Astrocyte of the hippocampus (primary cell): ENCODE measurements around the gene SETBP1.

Experiments used
- DNase-seq: peaks from one replicate; pipeline ENCODE4 v3.0.0; 2011; ENCODE audit warnings: low read depth, low spot score

The SETBP1 gene

DNA sequence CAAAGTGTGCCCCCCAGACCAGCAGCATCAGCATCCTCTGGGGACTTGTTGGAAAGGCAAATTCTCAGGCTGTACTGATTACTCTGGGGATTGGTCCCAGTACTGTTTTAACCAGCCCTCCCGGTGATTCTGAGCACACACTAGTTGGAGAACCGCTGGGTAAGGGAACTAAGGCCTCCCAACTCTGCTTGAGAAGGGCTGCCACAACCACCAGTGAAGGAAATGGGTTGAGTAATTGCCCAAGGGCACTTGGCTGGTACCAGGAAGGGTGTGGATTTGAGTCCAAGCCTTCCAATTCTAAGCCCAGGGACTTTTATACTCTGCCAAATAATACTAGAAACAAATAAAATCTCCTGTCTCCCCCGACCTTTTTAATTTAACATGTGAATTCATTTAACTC is 219.9 kb downstream of the SETBP1 start:
- no peak for DNase-seq

DNA sequence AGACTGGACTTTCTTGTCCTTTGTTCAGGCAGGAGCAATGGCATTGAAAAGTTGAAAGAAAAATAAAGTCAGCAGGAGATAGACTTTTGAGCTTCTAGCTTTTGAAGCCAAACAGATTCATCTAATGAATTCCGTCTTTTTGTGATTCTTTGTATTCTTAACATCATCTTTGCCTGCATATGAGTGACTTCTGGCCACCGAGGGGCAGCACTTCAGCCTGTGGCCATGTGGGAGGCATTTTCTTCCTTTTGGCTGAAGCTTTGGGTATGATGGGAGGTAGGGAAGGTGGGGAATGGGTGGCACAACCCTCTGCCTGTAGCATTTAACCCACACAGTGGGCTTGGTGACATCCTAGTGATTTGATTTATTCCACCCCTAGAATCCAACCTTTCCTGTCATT is 220.6 kb downstream of the SETBP1 start:
- no peak for DNase-seq

DNA sequence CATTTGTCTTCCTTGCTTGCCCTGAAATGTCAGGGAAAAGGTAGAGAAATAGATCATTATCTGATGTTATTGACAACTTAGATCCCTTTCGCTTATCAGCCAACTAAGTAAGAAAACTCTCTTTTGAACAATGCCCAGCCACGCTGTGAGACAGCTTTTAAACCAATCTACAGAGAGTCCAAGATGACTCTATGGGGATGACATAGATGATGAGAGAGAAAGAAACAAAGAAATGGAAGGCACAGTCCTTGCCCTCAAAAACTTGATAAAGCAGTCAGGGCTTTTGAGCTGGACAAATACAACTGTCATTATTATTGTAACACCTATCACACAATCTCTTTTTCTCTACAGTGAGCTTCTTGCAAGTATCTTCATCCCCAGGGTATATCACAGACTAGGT is 222.6 kb downstream of the SETBP1 start:
- no peak for DNase-seq

DNA sequence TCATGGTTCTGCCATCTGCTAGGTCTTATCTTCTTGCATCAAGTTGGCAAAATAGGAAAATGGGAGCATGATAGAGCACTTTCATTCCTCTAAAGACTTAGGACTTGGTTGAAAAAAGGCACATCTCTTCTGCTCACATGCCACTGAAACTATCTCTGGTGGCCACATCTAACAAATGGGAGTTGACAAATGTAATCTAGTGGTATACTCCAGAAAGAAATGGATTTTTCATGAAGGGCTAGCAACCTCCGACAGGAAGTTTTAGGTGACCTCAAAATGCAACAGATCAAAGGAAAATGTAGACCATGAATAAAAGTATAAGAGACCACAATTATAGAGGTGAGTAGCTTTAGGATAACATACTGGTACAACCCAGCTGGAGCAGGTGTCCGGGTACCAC is 224.1 kb downstream of the SETBP1 start:
- DNase-seq = no peak

DNA sequence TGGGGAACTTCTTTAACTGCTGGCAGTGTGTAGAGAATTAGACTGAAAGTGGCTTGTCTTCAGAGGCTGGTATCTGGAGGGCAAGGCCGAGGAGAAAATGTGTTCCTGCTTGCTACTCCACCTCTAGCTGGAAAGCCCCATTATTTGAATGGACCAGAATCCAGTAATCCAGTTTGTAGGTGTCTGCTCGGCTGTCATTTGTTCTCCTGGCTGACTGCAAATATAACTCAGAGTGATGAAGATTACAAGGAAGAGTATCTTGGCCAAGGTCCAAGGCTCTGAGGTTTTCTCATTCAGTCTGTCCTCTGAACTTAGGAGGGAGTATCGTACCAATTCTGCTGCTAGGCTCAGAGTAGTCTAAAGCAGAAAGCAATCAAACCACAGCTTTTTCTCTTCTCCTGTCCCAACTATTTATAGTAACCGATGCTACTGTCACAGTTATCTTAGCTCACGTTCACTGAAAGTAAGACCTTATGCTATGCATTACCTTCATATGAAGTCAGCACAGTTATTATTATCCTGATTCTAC is 228.6 kb downstream of the SETBP1 start:
- DNase-seq = no peak

DNA sequence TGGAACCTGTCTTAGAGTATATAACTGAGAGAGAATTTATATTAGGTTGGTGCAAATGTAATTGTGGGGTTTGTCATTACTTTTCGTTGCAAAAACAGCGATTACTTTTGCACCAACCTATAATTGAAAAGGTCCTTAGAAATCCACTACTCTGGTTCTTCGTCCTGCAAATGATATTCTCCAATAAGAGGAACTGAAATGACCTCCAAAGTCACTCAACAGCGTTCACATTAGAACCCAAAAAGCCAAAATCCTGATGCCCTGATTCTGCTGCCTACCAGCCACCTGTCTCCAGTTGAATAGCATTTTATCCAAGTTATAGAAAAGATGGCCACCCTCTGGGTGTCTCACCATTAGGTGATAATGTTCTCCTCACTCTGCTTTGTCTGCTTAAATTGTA is 230.6 kb downstream of the SETBP1 start:
- DNase-seq = no peak

DNA sequence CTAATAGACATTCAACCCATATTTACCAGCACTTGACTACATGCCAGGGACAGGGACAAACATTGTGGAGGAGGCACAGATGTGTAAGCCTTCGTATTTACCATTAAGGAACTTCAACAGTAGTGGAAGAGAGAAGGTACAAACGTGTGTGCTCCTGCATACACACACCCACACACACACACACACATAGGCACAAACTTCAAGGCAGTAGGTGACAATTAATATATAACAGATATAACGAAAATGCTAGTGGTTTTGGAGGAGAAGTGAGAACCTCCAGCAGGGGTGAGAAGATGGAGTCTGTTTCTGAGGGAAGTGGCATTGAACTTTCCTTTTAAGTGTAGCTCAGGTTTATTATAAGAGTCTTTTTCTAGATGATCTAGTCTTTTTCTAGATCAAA is 231.1 kb downstream of the SETBP1 start:
- DNase-seq = no peak

DNA sequence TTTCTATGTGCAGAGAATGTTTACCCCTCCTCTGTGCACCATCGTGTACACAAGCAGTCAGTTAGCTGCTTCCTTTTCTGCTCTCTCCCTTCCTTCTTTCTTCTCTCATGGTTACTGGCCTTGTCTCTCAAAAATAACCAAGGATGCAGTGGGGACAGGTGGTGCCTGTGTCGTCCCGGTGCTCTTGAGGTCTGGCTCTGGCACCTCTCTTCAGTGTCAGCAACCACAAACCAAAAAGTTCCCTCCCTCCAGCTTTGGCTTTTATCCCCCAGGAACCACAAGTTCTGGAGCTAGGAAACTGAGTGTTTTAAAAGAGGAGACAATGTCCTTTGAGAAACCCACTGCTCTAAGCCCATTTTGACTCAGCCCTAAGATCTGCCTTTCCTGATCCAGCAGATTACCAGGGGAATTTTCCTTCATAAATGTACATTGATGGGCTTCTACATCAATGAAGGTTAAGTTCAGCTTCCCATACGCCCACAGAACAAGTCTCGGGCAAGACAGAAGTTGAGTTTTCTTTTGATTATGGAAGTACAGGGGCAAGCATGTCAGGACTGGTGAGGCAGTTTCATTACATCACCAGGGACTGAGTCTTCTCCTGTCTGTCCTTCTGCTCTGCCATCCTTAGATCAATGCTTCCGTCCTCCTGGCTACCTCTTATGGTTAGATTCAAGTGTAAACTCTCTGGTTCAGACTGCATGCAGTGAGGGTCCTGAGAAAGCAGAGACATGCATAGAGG is 232.2 kb downstream of the SETBP1 start:
- DNase-seq = no peak

DNA sequence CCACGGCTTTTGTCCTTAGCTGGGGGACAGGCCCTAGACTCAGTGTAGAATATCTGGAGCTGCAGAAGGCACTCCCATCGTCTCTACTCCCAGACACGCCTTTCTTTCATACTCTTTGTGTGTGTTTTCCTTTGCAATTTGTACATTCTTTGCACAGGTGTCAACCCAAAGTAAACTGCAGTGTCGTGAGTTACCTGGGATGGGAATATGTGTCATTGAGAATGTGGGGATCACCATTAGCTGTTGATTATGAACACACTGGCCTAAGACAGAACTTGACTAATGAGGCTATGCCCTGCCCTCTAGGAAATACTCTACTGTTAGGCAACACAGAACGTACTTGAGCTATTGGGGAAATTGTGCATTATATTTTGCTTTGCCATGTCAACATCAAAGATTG is 233.3 kb downstream of the SETBP1 start:
- DNase-seq = no peak

DNA sequence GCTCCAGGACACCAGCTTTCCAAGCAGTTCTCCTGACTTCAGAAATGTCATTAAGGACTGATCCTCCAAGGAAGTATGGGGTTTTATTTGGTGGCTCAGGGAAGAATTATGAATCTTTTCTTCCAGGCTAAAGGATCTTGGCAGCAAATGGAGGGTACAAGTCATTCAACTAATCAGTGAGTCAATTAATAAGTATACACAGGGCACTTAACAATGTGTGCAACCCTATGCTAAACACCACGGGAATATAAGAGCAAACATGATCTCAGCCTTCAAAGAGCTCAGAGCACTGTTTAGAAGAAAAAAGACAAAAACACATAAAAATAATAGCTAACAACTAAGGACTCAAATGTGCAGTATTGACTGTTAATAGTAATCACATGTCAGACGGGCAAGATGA is 234.5 kb downstream of the SETBP1 start:
- DNase-seq = no peak

DNA sequence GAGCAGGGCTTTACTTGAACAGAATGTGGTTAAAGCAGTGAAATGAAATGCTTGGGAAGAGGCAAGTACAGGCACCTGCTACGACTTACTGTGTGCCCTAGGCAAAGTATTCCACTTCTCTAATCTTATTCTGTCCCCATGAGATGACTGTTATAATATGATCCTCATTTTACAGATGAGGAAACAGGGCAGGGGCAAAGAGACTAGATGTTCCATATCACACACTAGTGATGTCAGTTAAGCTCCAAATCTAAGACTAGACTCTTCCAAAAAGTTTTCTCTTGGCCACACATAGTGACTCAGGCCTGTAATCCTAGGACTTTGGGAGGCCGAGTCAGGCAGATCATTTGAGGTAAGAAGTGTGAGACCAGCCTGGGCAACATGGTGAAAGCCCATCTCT is 235.0 kb downstream of the SETBP1 start:
- DNase-seq = no peak

DNA sequence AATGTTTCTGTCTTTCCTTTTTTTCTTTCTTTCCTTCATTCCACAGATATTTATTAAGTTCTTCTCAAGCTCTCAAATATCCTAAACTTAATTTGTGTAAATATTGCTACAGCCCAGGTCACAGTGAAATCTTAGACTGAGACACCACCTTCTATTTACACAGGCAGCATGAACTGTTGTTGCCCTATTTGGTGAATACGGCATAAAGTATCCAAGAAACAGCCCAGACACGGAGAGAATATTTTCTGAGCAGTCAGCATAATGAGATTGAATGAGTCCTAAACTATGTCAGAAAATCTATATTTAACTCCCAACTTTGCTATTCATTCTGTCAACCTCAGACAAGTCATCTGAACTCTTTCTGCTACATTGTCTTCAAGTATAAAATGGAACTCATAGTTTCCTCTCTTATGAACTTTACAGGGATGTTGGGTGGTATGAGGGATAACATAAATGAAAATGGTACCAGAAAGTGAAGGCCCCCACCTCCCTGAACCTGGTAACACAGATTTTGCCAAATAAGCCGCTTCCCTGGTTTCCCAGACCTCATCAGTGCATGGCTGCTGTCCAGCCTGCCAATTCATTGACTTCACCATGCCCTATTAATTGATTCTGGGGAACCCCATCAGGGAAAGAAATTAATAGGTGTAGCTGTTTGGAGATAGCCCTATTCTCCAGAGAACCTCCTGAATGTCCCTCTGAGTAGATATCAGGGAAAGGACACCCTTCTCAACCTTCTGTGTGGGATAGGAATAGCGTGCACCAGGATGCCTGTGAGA is 235.9 kb downstream of the SETBP1 start:
- no peak for DNase-seq

DNA sequence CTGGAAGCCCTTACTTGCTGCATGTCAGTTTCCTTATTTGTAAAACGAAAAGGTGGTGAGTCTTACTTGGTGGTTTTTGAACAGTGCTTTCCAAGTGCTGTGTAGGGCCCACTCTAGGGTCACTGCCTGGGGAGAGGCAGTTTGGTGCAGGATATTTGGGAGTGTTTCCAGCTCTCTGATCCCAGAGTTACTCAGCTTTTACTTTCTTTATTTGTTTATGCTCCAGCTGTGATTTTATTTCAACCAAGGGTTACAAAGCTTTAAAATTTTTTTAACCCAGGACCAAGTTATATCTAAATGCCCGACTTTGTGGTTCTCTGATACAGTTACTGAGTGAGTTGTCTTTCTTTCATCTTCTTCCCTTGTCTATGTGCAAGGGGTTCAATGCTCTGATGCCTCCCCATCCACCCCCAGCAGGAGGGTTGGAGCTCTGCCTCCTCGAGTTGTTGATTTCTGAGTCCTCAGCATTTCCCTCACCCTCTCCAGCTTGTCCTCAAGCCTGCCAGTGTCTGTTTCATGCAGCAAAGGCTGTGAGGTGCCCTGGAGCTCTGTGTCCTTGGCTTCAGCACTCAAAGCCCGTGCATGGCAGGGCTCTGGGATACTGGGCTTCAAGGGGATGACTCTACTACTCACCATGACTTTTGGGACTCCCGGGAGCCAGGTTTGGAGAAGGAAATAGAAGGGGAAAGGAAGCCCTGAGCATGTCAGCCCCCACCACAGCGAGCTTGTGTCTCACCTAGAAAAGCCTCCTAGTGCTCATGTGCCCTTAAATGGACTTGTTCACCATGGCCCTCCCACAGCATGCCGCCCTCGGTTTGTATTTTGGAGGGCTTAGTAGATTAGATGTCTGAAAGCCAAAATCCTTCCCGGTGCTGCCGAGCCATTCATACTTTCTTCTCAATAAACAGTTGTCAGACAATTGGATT is 236.8 kb downstream of the SETBP1 start:
- no peak for DNase-seq

DNA sequence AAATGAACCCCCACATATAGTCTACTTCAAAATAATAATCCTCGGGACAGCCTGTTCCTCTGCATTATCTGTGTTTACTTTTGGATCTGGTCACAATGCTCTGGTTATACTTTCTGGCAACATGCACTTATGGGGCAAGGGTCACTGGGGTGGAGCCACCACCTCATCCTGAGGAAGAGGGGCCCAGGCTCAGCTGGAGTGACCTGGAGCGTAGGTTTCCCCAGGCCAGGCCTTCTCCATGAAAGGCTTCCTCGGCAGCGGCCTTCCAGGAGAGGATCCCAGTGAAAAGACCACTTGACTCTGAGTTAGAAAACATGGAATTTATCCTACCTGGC is 237.4 kb downstream of the SETBP1 start:
- no peak for DNase-seq

DNA sequence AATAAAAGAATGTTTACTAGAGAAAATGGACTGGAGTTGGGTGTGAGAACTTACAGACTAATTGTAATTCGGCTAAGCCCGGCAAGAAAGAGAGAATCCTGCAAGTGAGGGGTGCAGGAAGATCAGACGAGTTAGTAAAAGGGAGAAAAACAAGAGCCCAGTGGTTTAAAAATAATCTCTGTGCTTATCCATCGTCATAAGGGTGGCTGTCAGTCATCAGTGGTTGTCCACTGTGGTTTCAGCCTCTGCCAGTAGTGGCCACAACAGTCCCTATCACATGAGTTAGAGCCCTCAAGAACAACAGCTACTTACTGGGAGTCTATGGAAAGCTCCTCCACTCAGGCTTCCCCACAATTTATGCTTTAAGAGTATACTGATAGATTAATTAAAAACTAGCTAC is 239.8 kb downstream of the SETBP1 start:
- DNase-seq = peak; percentile 50

DNA sequence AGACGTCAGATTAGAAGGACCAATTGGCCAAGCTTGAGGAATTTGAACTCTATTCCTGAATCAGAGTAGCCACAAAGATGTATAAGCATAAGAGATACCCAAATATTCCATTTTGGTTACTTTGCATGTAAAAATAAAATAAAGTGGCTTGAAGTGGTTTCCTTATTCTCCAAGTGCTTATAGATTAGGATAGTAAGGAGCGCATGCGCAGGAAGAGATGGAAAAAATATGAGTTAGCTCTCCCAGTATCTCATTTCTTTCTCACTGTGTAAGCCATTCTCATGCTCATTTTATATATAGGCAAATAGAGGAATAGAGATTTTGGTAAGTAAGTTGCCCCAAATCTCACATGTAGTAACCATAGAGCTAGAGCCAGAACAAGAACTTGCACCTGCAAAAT is 241.3 kb downstream of the SETBP1 start:
- no peak for DNase-seq

DNA sequence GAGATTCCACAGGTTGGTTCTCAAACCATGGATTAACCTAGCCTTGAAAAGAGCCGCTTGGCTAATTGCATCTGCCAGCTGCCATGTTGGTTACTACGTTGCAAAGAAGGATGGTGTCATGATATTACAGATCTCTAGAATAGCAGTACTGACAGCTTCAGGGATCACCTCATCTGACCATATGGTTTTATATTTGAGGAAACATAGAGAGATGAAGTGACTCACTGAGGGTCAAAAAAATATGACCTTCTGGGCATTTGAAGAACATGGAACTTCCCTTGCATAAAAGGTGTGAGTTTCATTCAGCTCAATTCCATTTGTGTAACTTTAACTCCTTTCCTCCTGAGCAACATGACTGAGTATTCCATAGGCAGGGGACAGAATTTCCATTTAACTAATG is 242.3 kb downstream of the SETBP1 start:
- no peak for DNase-seq

DNA sequence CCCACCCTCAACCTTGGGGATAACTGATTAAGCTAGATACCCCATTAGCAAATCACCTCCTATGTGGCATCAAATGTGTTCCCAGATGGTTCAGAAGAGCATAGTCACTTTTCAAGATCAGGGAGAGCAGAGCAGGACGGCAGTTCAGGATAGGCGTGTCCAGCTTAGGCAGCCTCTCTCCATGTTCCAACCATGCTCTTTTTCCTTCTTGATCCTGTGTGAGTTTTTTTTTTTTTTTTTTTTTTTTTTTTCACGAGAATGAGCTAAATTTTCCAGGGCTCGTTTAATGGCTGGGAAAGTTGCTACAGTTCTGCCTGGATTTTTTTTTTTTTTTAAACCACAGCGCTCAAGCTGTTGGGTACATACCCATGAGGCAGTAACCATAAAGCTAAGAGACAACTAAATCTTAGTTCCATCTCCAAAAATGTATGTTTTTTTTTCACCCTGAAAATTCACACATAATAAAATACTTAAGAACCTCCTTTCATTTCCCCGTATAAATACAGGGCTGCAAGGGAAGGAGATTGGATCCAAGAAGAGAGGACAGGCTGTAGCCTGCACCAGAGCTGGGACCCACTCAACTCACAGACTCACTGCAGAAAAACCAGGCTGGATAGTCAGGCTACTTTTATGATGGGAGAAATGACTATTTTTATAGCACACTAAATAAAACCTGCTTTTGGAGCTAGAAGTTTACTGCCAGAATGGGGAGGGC is 244.3 kb downstream of the SETBP1 start:
- DNase-seq = no peak

DNA sequence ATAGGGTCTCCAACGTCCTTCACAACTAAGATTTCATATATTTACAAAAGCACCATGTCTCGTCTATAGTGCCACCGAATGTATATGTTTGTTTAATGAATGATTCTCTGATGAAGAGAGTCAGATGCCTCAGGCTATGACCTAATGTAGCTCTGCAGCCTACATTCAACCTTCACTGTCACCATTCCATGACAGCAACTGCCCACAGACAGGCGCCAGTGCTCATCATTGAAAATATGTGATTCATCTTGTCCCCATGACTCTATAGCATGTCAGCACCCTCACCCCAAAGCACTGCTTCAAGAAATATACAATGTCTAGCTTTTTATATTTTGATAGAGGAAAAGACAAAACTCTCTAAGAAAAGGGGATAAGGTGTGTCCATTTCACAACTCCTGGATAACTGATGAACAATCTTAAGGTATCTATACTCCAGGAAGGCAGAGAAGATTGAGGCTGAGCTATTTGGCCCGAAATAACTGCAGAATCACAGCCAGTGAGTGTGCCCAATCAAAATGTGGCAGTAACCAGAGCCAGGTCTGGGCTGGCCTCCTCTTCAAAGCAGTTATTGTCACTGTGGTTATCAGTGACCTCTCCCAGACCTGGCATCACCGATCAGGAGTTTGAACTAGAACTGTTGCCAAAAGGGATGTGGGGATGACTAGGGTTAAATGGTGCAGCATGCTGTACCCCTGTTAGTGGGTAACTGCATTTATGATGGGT is 246.6 kb downstream of the SETBP1 start:
- DNase-seq = no peak

DNA sequence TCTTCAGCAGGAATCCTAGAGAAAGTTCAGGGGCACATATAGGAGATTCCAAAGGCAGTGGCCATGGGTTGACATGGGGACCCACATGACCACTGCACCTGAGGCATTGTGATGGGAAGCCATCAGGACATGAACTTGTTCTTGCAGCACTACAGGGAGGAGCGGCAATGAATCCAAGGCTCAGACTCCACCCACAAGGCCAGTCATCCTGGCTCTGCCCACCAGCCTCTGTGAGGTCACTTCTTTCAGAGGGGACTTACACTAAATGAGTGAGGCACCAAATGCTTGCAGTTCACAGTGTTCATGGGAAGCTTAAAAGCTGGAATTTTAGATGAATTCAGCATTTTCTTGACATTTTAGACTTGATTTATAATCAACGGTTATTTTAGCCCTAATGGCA is 254.2 kb downstream of the SETBP1 start:
- DNase-seq = no peak

DNA sequence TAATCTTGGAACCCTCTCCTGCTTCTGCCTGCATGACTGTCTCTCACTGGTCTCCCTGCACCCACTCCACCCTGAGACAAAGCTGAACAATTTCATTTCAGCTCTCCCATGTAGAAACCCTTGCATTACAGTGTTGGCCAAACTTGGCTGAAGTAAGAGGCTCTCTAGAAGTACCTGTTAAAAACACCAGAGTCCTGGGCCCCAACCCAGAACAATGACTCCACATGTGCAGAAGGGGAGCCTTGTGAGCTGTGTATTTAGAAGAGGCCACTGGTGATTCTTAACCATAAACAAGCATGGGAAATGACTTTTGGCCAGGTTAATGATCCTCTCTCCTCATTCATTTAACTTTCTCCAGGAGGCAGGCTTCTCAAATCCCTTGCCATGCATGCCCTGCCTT is 254.8 kb downstream of the SETBP1 start:
- DNase-seq = no peak
